GM12892 (cell line): Measurements from ENCODE around the gene THBS1.

Experiments
- POLR2A ChIP-seq: IDR thresholded peaks from 2 replicates; pipeline ENCODE4 v1.6.1; 2011; ENCODE audit warnings: low read depth, low read length, control low read depth
- POLR2AphosphoS5 ChIP-seq: IDR thresholded peaks from 2 replicates; pipeline ENCODE4 v1.6.1; 2011; ENCODE audit warnings: low read depth, low read length, control low read depth
- TAF1 ChIP-seq: IDR thresholded peaks from 2 replicates; pipeline ENCODE4 v1.6.1; 2011; ENCODE audit warnings: low read depth, mild to moderate bottlenecking, control low read depth, low read length, borderline replicate concordance

GRCh38 chr15:39646425-39646824 lies 65.5 kb downstream of the THBS1 start:
- TF ChIP-seq POLR2A (no peak), TAF1 (no peak), POLR2AphosphoS5 (no peak)
